HEK293 (cell line): Measurements from ENCODE around the gene PIP4K2B.

Source experiments
- CTCF ChIA-PET: fragments of 350-600 bp; formaldehyde crosslinking; extraction: SDS; loops from one replicate; lab custom pipeline; 2021; ENCODE audit warnings: antibody characterized with exemption; lab: Yijun Ruan, JAX
- POLR2A ChIA-PET: fragments of 300-600 bp; formaldehyde crosslinking; extraction: SDS; loops from one replicate; lab custom pipeline; 2020; ENCODE audit warnings: antibody characterized with exemption, inconsistent platforms; lab: Yijun Ruan, JAX
- H3K27ac ChIP-seq: fragments of 200-500 bp; sonication (Bioruptor generic); 2 replicates; pipeline ENCODE4 v1.5.1; 2014; ENCODE audit warnings: low read depth, low read length, control low read depth, inconsistent platforms; ENCODE audit errors: extremely low read depth
- H3K36me3 ChIP-seq, 2 experiments: fragments of 200-500 bp in 1 of 2; sonication (Bioruptor generic) in 1 of 2; 1 replicate in 1 of 2; 2 replicates in 1 of 2; pipeline ENCODE4 v1.5.1; 2014 to 2017; ENCODE audit warnings: inconsistent platforms in 2 of 2, low read length in 2 of 2; ENCODE audit not compliant: control insufficient read depth in 2 of 2, insufficient read depth in 1 of 2
- H3K4me1 ChIP-seq: fragments of 200-500 bp; sonication (Bioruptor generic); 2 replicates; pipeline ENCODE4 v1.5.1; 2014; ENCODE audit warnings: mild to moderate bottlenecking, low read length, inconsistent platforms; ENCODE audit not compliant: control insufficient read depth, insufficient read depth
- H3K4me3 ChIP-seq: 2 replicates; pipeline ENCODE4 v1.5.1; 2011; ENCODE audit warnings: low read depth, mild to moderate bottlenecking, control low read depth, low read length, moderate library complexity
- H3K9me3 ChIP-seq: fragments of 200-500 bp; sonication (Bioruptor generic); 2 replicates; pipeline ENCODE4 v1.5.1; 2014; ENCODE audit warnings: low read depth, low read length, inconsistent platforms; ENCODE audit not compliant: control insufficient read depth, insufficient read depth
- GLIS1 ChIP-seq: fragments of 450-650 bp; formaldehyde crosslinking; IDR thresholded peaks from 2 replicates; pipeline ENCODE4 v1.5.1; 2016; ENCODE audit warnings: missing biosample characterization, missing genetic modification characterization
- PRDM10 ChIP-seq: fragments of 450-650 bp; formaldehyde crosslinking; IDR thresholded peaks from 2 replicates; pipeline ENCODE4 v1.5.1; 2016; ENCODE audit warnings: missing biosample characterization, missing genetic modification characterization
- SP7 ChIP-seq: fragments of 450-650 bp; formaldehyde crosslinking; IDR thresholded peaks from 2 replicates; pipeline ENCODE4 v1.5.1; 2016; ENCODE audit warnings: missing biosample characterization, missing genetic modification characterization
- YY1 ChIP-seq: fragments of 450-650 bp; formaldehyde crosslinking; IDR thresholded peaks from 2 replicates; pipeline ENCODE4 v1.5.1; 2018; ENCODE audit warnings: missing biosample characterization, missing genetic modification characterization
- ZBTB21 ChIP-seq: fragments of 450-650 bp; formaldehyde crosslinking; IDR thresholded peaks from 2 replicates; pipeline ENCODE4 v1.5.1; 2017; ENCODE audit warnings: missing biosample characterization, missing genetic modification characterization
- ZBTB49 ChIP-seq: fragments of 450-650 bp; formaldehyde crosslinking; IDR thresholded peaks from 2 replicates; pipeline ENCODE4 v1.5.1; 2016; ENCODE audit warnings: missing biosample characterization, missing genetic modification characterization, low read depth
- ZFP3 ChIP-seq: fragments of 450-650 bp; formaldehyde crosslinking; IDR thresholded peaks from 2 replicates; pipeline ENCODE4 v1.5.1; 2016; ENCODE audit warnings: low read depth, missing biosample characterization, missing genetic modification characterization
- ZNF280C ChIP-seq: fragments of 450-650 bp; formaldehyde crosslinking; IDR thresholded peaks from 2 replicates; pipeline ENCODE4 v1.5.1; 2016; ENCODE audit warnings: missing biosample characterization, missing genetic modification characterization
- ZNF398 ChIP-seq: fragments of 450-650 bp; formaldehyde crosslinking; IDR thresholded peaks from 2 replicates; pipeline ENCODE4 v1.5.1; 2017; ENCODE audit warnings: missing biosample characterization, missing genetic modification characterization
- ZNF571 ChIP-seq: fragments of 450-650 bp; formaldehyde crosslinking; IDR thresholded peaks from 2 replicates; pipeline ENCODE4 v1.5.0; 2017; ENCODE audit warnings: missing biosample characterization, missing genetic modification characterization
- ZNF677 ChIP-seq: fragments of 450-650 bp; IDR thresholded peaks from 2 replicates; pipeline ENCODE4 v1.5.0; 2018; ENCODE audit warnings: missing biosample characterization, mild to moderate bottlenecking, missing genetic modification characterization, moderate library complexity
- ZNF692 ChIP-seq: fragments of 450-650 bp; formaldehyde crosslinking; IDR thresholded peaks from 2 replicates; pipeline ENCODE4 v1.5.1; 2016; ENCODE audit warnings: missing biosample characterization, missing genetic modification characterization
- ZNF747 ChIP-seq: fragments of 450-650 bp; formaldehyde crosslinking; IDR thresholded peaks from 2 replicates; pipeline ENCODE4 v1.5.1; 2016; ENCODE audit warnings: missing biosample characterization, missing genetic modification characterization

Gene PIP4K2B

GRCh38 chr17:38797158-38797490 lies 2.2 kb downstream of the PIP4K2B start:
- Histone ChIP-seq H3K4me3 (no peak overlapping the region), H3K36me3 (peaks cover 29 to 53% of the 10 kb centered on the region in 2 experiments), H3K4me1 (peaks cover 17% of the 10 kb centered on the region), H3K9me3 (no peaks in the 10 kb centered on the region), H3K27ac (no peak overlapping the region)
- ChIA-PET POLR2A (interaction anchor here (0.6 to 0.9 kb wide), 2 partner anchors 51 to 140 kb away, joined by 3 to 5 read pairs; no protein-coding TSS in a partner anchor), CTCF (interaction anchor here (1.3 to 1.6 kb wide), 2 partner anchors 8 to 35 kb away, joined by 6 to 8 read pairs; no protein-coding TSS in a partner anchor)
- TF ChIP-seq ZBTB49 (no peak), GLIS1 (tag by site-specific recombination) (peak; percentile 16; the same call in 1 of the 2 replicates)

GRCh38 chr17:38796451-38797157 lies 2.8 kb downstream of the PIP4K2B start:
- Histone ChIP-seq H3K9me3 (no peaks in the 10 kb centered on the region), H3K27ac (no peak overlapping the region), H3K4me3 (no peak overlapping the region), H3K36me3 (peaks cover 30 to 50% of the 10 kb centered on the region in 2 experiments), H3K4me1 (peaks cover 17% of the 10 kb centered on the region)
- ChIA-PET CTCF (interaction anchor here (0.8 to 1.6 kb wide), 2 partner anchors 8 to 35 kb away, joined by 3 to 6 read pairs; no protein-coding TSS in a partner anchor), POLR2A (no interaction called here)
- TF ChIP-seq ZFP3 (tag by site-specific recombination) = no peak
- TF ChIP-seq ZBTB21 (tag by site-specific recombination) = no peak
- no peak for TF ChIP-seq PRDM10
- TF ChIP-seq ZNF398 (tag by site-specific recombination) = no peak
- no peak for TF ChIP-seq ZNF677 (tag by site-specific recombination)
- no peak for TF ChIP-seq ZNF692 (tag by site-specific recombination)
- no peak for TF ChIP-seq ZNF280C (tag by site-specific recombination)
- TF ChIP-seq YY1 = no peak
- no peak for TF ChIP-seq SP7 (tag by site-specific recombination)
- TF ChIP-seq ZNF747 (tag by site-specific recombination) = no peak
- TF ChIP-seq ZNF571 (tag by site-specific recombination) = no peak
